Measurements from ENCODE around the gene FJX1.

The FJX1 gene

DNA sequence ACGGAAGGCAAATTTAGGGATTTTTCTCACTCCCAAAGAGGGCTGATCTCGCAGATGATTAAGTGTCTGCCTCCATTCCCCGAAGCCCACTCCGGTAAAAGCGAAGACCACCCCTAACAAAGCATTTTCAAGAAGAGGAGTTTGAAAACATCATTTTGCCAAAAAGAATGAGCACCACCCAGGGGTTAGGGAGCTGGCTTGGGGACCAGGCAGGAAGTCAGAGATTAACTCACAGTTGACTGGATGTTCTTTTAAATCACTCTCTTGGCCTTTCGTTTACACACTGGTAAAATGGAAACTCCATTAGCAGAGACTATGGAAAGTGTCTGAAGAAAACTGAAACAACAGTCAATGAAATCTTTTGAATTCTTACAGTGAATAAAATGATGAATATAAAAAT, 36.5 kb downstream of the FJX1 start:
- Histone ChIP-seq H3K27ac (no peak overlapping the region), H3K9me3 (no peaks in the 10 kb centered on the region), H3K4me1 (ENCODE audit: control insufficient read depth in 1 of 2, insufficient read depth in 1 of 2, low read depth in 1 of 2, low read length in 1 of 2) (no peaks in the 10 kb centered on the region), H3K36me3 (no peaks in the 10 kb centered on the region), H3K4me3 (ENCODE audit: low read depth in 1 of 2, low read length in 1 of 2) (no peak overlapping the region), H3K27me3 (peaks cover 64% of the 10 kb centered on the region)
- TF ChIP-seq, protein P1, sequence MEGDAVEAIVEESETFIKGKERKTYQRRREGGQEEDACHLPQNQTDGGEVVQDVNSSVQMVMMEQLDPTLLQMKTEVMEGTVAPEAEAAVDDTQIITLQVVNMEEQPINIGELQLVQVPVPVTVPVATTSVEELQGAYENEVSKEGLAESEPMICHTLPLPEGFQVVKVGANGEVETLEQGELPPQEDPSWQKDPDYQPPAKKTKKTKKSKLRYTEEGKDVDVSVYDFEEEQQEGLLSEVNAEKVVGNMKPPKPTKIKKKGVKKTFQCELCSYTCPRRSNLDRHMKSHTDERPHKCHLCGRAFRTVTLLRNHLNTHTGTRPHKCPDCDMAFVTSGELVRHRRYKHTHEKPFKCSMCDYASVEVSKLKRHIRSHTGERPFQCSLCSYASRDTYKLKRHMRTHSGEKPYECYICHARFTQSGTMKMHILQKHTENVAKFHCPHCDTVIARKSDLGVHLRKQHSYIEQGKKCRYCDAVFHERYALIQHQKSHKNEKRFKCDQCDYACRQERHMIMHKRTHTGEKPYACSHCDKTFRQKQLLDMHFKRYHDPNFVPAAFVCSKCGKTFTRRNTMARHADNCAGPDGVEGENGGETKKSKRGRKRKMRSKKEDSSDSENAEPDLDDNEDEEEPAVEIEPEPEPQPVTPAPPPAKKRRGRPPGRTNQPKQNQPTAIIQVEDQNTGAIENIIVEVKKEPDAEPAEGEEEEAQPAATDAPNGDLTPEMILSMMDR (IDR thresholded peaks at IDR 0.05): no peak

DNA sequence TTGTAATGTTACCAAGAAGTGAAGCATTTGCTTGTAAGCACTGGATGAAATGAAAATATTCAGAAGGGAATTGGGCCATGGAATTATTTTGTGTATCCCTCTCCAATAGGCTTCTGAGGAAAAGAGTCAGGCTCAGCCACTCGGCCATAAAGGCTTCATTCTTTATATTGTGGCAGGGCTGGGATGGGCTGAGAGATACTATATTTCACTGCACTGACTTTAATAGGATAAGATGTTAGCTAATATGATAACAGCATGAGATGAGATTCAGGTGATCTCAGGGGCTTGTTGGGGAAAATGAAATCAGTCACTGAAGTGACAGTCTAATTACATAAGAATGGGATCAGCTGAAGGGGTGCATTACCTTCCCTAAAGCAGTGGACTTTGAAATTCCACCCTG, 37.0 kb downstream of the FJX1 start:
- TF ChIP-seq, protein P1 (IDR thresholded peaks at IDR 0.05): no peak
- Histone ChIP-seq H3K36me3 (no peaks in the 10 kb centered on the region), H3K4me3 (ENCODE audit: low read depth in 1 of 2, low read length in 1 of 2) (no peak overlapping the region), H3K9me3 (no peaks in the 10 kb centered on the region), H3K4me1 (ENCODE audit: control insufficient read depth in 1 of 2, insufficient read depth in 1 of 2, low read depth in 1 of 2, low read length in 1 of 2) (no peaks in the 10 kb centered on the region), H3K27ac (no peak overlapping the region), H3K27me3 (peaks cover 69% of the 10 kb centered on the region)

DNA sequence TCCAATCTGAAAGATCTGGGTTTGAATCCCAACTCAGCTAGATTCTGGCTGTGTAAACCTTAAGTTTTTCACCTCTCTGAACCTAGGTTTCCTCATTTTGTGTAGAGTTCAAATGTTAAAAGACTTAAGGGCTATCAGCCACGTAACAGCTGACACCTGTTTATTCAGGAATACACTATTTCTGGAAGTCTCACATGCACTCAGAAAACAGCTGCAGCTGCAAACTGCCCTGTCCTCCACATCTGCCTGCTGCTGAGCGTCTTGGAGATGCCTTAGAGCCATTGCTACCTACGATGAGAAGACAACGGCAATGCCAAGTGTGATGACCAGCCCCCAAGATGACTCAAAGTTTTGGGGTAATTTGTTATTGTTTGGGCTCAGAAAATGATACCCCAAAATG, 37.6 kb downstream of the FJX1 start:
- no peaks in the 10 kb centered on the region for H3K36me3 ChIP-seq

DNA sequence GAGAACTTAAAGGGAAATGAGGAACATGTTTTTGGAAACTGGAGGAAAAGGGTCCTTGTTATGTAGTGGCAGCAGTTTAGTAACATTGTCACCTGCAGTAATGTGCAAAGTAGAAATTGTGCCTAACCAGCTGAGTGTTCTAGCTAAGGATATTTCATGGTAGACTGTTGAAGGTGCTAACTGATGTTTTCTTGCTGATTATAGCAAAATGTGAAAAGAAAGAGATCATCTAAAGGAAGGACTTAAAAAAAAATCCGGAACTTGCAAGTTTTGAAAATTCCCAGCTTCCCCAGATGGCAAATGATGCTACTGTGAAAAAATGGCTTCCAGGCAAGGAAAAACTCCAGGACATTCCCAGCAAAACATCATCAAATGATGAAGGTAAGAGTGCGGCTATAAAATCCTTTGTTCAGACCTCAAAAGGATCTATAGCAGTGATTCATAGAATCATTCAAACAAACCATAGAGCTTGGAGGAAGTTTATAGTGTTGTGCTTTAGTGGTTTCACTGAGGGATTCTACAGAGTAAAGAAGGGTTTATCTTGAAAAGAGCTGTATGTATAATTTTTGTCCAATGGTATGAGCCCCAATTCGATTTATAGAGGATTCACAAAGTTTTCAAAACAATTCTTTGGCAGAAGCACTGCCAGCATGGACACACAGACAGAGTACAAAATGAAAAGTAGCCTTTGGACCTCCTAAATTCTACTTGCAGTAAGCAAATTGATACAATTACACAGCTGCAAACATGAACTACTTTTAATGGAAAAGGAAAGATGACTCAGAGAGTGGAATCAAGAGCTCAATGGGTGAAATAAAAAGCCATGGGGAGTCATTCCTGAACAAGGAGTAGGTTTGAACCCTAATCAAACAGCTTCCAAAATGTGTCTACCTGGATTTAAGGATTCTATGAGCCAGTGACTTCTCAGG, 40.0 kb downstream of the FJX1 start:
- H3K27ac ChIP-seq: no peak overlapping the region
- H3K4me3 ChIP-seq (ENCODE audit: low read depth in 1 of 2, low read length in 1 of 2): no peak overlapping the region
- peaks cover 12% of the 10 kb centered on the region in 2 experiments for H3K4me1 ChIP-seq (ENCODE audit: control insufficient read depth in 1 of 2, insufficient read depth in 1 of 2, low read depth in 1 of 2, low read length in 1 of 2)
- no peaks in the 10 kb centered on the region for H3K9me3 ChIP-seq
- TF ChIP-seq, protein P1 (IDR thresholded peaks at IDR 0.05): no peak
- H3K27me3 ChIP-seq: peaks cover 92% of the 10 kb centered on the region
- no peaks in the 10 kb centered on the region for H3K36me3 ChIP-seq

More for the DNA sequence above, 37.6 kb downstream of the FJX1 start:
- TF ChIP-seq, protein P1 (IDR thresholded peaks at IDR 0.05): no peak
- Histone ChIP-seq H3K4me1 (ENCODE audit: control insufficient read depth in 1 of 2, insufficient read depth in 1 of 2, low read depth in 1 of 2, low read length in 1 of 2) (no peaks in the 10 kb centered on the region), H3K27me3 (peaks cover 75% of the 10 kb centered on the region), H3K27ac (no peak overlapping the region), H3K4me3 (ENCODE audit: low read depth in 1 of 2, low read length in 1 of 2) (no peak overlapping the region), H3K9me3 (no peaks in the 10 kb centered on the region)

DNA sequence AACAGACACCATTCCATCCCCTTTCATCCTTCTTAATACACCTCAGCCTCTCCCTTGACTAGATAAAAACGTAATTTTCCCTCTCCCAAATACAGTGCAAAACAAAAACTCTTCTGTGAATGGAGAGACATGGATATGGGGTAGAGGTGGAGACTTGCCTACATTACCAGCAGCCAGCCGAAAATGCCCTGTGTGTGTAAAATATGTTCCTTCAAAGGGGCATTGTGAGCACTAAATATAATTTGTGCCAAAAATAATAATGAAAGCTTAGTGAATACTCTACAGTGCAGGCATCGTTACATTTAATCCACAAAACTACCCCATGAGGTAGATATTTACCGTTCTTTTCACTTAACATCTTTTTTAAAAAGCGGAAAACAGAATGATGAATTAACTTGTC, 43.3 kb downstream of the FJX1 start:
- Histone ChIP-seq H3K36me3 (no peaks in the 10 kb centered on the region), H3K4me3 (ENCODE audit: low read depth in 1 of 2, low read length in 1 of 2) (no peak overlapping the region), H3K4me1 (ENCODE audit: control insufficient read depth in 1 of 2, insufficient read depth in 1 of 2, low read depth in 1 of 2, low read length in 1 of 2) (peaks cover 16 to 23% of the 10 kb centered on the region in 2 experiments), H3K27me3 (peaks cover 66% of the 10 kb centered on the region), H3K27ac (no peak overlapping the region), H3K9me3 (no peaks in the 10 kb centered on the region)
- TF ChIP-seq, protein P1 (IDR thresholded peaks at IDR 0.05): no peak

Measured in neutrophil (primary cell).